GM23338 (cell line): ENCODE results near the gene RFC3. TPM values are rescaled to one million over a fixed set of nuclear protein-coding genes. Genes with fewer than 3 reads are reported as not detected.

ENCODE experiments used
- ATAC-seq: fragments of 200-7000 bp; cut with Tn5 transposase; 3 replicates; pipeline ENCODE4 v1.9.1; 2020
- DNase-seq: peaks from one replicate; pipeline ENCODE4 v3.0.0-alpha.2; 2015; ENCODE audit warnings: low spot score
- H2AFZ ChIP-seq: fragments of 200-600 bp; sonication (generic); 2 replicates; pipeline ENCODE4 v1.8.0; 2016; ENCODE audit warnings: antibody characterized with exemption, mild to moderate bottlenecking, moderate library complexity
- H3F3A ChIP-seq: fragments of 200-600 bp; sonication (generic); replicated peaks from 2 replicates; pipeline ENCODE4 v1.8.0; 2017; ENCODE audit warnings: antibody characterized with exemption, mixed run types, low read depth
- H3K27ac ChIP-seq: fragments of 200-600 bp; sonication (generic); 2 replicates; pipeline ENCODE4 v1.6.1; 2016; ENCODE audit warnings: low read depth
- H3K27me3 ChIP-seq: fragments of 200-600 bp; sonication (generic); 2 replicates; pipeline ENCODE4 v1.8.0; 2016; ENCODE audit warnings: mild to moderate bottlenecking, mixed run types, moderate library complexity; ENCODE audit not compliant: insufficient read depth
- H3K36me3 ChIP-seq: fragments of 200-600 bp; sonication (generic); 2 replicates; pipeline ENCODE4 v1.8.0; 2016; ENCODE audit warnings: mild to moderate bottlenecking; ENCODE audit not compliant: insufficient read depth
- H3K4me1 ChIP-seq: fragments of 200-600 bp; sonication (generic); 2 replicates; pipeline ENCODE4 v1.8.0; 2016; ENCODE audit warnings: mild to moderate bottlenecking, moderate library complexity; ENCODE audit not compliant: insufficient read depth
- H3K4me2 ChIP-seq: fragments of 200-600 bp; sonication (generic); 2 replicates; pipeline ENCODE4 v1.7.1; 2017; ENCODE audit warnings: mixed run types
- H3K4me3 ChIP-seq: fragments of 200-600 bp; sonication (generic); 2 replicates; pipeline ENCODE4 v1.6.1; 2016; ENCODE audit warnings: mixed run types
- H3K79me2 ChIP-seq: fragments of 200-600 bp; sonication (generic); replicated peaks from 2 replicates; pipeline ENCODE4 v1.8.0; 2017; ENCODE audit warnings: mild to moderate bottlenecking; ENCODE audit not compliant: insufficient read depth
- H3K9me2 ChIP-seq: fragments of 200-600 bp; sonication (generic); 2 replicates; pipeline ENCODE4 v1.8.0; 2017; ENCODE audit not compliant: insufficient read depth
- H4K20me1 ChIP-seq: fragments of 200-600 bp; sonication (generic); replicated peaks from 2 replicates; pipeline ENCODE4 v1.8.0; 2017; ENCODE audit warnings: mild to moderate bottlenecking; ENCODE audit not compliant: insufficient read depth
- H3K27ac Mint-ChIP-seq: 2 replicates; pipeline ENCODE4 v1.8.0; 2020; ENCODE audit warnings: inconsistent platforms, mild to moderate bottlenecking, moderate library complexity, mixed read lengths
- H3K27me3 Mint-ChIP-seq: 3 replicates; pipeline ENCODE4 v1.8.0; 2022; ENCODE audit warnings: low read depth, mild to moderate bottlenecking, moderate library complexity, mixed read lengths, inconsistent platforms; ENCODE audit not compliant: insufficient read depth, poor library complexity
- H3K36me3 Mint-ChIP-seq: 3 replicates; pipeline ENCODE4 v1.8.0; 2021; ENCODE audit warnings: low read depth, mild to moderate bottlenecking, inconsistent platforms, moderate library complexity, mixed read lengths
- H3K4me1 Mint-ChIP-seq: 3 replicates; pipeline ENCODE4 v1.8.0; 2020; ENCODE audit warnings: mild to moderate bottlenecking, inconsistent platforms, mixed read lengths
- H3K4me3 Mint-ChIP-seq: 3 replicates; pipeline ENCODE4 v1.8.0; 2021; ENCODE audit warnings: moderate library complexity, mild to moderate bottlenecking, inconsistent platforms, mixed read lengths
- H3K9me3 Mint-ChIP-seq: 3 replicates; pipeline ENCODE4 v1.8.0; 2020; ENCODE audit warnings: moderate library complexity, mild to moderate bottlenecking, inconsistent platforms, mixed read lengths
- CREB1 ChIP-seq: fragments of 250-450 bp; sonication (Bioruptor Pico); IDR thresholded peaks from 2 replicates; pipeline ENCODE4 v1.5.0; 2020; ENCODE audit warnings: low read depth, mild to moderate bottlenecking, moderate library complexity
- EZH2phosphoT487 ChIP-seq: fragments of 200-600 bp; sonication (generic); IDR thresholded peaks from one replicate; pipeline ENCODE4 v1.8.1; 2018; ENCODE audit warnings: antibody characterized with exemption; ENCODE audit not compliant: unreplicated experiment
- JUNB ChIP-seq: IDR thresholded peaks from one replicate; pipeline ENCODE4 v1.6.1; 2016; ENCODE audit warnings: antibody characterized with exemption; ENCODE audit not compliant: unreplicated experiment
- NANOG ChIP-seq: IDR thresholded peaks from 2 replicates; pipeline ENCODE4 v1.6.1; 2016; ENCODE audit warnings: antibody characterized with exemption, borderline replicate concordance
- POLR2AphosphoS5 ChIP-seq: IDR thresholded peaks from 2 replicates; pipeline ENCODE4 v1.6.1; 2016; ENCODE audit warnings: antibody characterized with exemption, low read depth
- STAT1 ChIP-seq: IDR thresholded peaks from one replicate; pipeline ENCODE4 v1.6.1; 2016; ENCODE audit warnings: antibody characterized with exemption; ENCODE audit not compliant: unreplicated experiment
- ZNF114 ChIP-seq: fragments of 250-450 bp; sonication (Bioruptor Pico); IDR thresholded peaks from 2 replicates; pipeline ENCODE4 v1.5.0; 2020; ENCODE audit warnings: mild to moderate bottlenecking, moderate library complexity
- polyA plus RNA-seq: library from polyadenylated mRNA; unstranded; fragments of >200 nt; fragmentation: Nextera tagmentation; extraction: Ambion mirVana; gene quantifications from 2 replicates; pipeline ENCODE4 v1.2.1, GENCODE V29; 2016
- total RNA-seq: library from RNA; depleted of rRNA; stranded (reverse); fragments of >200 nt; shearing (Covaris generic); gene quantifications from 2 replicates; pipeline ENCODE4 v1.2.3, GENCODE V29; 2014
- TF ChIP-seq, protein P1 (sequence below): fragments of 250-450 bp; sonication (Bioruptor Pico); IDR thresholded peaks from 2 replicates; pipeline ENCODE4 v1.5.0; 2020; ENCODE audit warnings: mild to moderate bottlenecking, moderate library complexity
- TF ChIP-seq, protein P2 (sequence below): IDR thresholded peaks from one replicate; pipeline ENCODE4 v1.6.1; 2018; ENCODE audit warnings: antibody characterized with exemption; ENCODE audit not compliant: unreplicated experiment
- TF ChIP-seq, protein P3 (sequence below), 2 experiments: fragments of 200-600 bp in 1 of 2; sonication (generic) in 1 of 2; conservative IDR thresholded peaks; 2 replicates each; pipeline versions ENCODE4 v1.5.1 to v1.6.1; 2016 to 2017; ENCODE audit warnings: antibody characterized with exemption in 2 of 2, low read depth in 2 of 2, mild to moderate bottlenecking in 2 of 2, moderate library complexity in 1 of 2

Gene RFC3
- total and polyA plus RNA-seq, 2 experiments from 2014 or later, result 48.7 to 75.5 TPM

DNA sequence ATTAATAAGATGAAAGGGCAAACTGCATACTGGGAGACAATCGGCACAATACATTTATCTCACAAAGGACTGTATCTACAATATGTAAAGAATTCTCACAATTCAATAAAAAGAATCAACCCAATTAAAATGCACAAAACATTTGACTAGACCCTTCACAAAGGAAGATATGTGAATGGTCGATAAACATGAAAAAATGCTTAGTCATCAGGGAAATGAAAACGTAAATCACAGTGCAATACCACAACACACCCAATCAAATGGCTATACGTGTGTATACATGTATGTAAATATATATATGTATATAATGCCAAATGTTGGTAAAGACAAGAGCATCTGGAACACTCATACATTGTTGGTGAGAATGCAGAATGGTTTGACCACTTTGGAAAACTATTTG lies 21.9 kb upstream of the RFC3 start (continued):
- TF ChIP-seq, protein P1, sequence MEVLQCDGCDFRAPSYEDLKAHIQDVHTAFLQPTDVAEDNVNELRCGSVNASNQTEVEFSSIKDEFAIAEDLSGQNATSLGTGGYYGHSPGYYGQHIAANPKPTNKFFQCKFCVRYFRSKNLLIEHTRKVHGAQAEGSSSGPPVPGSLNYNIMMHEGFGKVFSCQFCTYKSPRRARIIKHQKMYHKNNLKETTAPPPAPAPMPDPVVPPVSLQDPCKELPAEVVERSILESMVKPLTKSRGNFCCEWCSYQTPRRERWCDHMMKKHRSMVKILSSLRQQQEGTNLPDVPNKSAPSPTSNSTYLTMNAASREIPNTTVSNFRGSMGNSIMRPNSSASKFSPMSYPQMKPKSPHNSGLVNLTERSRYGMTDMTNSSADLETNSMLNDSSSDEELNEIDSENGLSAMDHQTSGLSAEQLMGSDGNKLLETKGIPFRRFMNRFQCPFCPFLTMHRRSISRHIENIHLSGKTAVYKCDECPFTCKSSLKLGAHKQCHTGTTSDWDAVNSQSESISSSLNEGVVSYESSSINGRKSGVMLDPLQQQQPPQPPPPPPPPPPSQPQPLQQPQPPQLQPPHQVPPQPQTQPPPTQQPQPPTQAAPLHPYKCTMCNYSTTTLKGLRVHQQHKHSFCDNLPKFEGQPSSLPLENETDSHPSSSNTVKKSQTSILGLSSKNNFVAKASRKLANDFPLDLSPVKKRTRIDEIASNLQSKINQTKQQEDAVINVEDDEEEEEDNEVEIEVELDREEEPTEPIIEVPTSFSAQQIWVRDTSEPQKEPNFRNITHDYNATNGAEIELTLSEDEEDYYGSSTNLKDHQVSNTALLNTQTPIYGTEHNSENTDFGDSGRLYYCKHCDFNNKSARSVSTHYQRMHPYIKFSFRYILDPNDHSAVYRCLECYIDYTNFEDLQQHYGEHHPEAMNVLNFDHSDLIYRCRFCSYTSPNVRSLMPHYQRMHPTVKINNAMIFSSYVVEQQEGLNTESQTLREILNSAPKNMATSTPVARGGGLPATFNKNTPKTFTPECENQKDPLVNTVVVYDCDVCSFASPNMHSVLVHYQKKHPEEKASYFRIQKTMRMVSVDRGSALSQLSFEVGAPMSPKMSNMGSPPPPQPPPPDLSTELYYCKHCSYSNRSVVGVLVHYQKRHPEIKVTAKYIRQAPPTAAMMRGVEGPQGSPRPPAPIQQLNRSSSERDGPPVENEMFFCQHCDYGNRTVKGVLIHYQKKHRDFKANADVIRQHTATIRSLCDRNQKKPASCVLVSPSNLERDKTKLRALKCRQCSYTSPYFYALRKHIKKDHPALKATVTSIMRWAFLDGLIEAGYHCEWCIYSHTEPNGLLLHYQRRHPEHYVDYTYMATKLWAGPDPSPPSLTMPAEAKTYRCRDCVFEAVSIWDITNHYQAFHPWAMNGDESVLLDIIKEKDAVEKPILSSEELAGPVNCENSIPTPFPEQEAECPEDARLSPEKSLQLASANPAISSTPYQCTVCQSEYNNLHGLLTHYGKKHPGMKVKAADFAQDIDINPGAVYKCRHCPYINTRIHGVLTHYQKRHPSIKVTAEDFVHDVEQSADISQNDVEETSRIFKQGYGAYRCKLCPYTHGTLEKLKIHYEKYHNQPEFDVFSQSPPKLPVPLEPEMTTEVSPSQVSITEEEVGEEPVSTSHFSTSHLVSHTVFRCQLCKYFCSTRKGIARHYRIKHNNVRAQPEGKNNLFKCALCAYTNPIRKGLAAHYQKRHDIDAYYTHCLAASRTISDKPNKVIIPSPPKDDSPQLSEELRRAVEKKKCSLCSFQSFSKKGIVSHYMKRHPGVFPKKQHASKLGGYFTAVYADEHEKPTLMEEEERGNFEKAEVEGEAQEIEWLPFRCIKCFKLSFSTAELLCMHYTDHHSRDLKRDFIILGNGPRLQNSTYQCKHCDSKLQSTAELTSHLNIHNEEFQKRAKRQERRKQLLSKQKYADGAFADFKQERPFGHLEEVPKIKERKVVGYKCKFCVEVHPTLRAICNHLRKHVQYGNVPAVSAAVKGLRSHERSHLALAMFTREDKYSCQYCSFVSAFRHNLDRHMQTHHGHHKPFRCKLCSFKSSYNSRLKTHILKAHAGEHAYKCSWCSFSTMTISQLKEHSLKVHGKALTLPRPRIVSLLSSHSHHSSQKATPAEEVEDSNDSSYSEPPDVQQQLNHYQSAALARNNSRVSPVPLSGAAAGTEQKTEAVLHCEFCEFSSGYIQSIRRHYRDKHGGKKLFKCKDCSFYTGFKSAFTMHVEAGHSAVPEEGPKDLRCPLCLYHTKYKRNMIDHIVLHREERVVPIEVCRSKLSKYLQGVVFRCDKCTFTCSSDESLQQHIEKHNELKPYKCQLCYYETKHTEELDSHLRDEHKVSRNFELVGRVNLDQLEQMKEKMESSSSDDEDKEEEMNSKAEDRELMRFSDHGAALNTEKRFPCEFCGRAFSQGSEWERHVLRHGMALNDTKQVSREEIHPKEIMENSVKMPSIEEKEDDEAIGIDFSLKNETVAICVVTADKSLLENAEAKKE (CRISPR knock-in tag), result no peak
- no peak for TF ChIP-seq ZNF114 (CRISPR knock-in tag)
- TF ChIP-seq, protein P2, sequence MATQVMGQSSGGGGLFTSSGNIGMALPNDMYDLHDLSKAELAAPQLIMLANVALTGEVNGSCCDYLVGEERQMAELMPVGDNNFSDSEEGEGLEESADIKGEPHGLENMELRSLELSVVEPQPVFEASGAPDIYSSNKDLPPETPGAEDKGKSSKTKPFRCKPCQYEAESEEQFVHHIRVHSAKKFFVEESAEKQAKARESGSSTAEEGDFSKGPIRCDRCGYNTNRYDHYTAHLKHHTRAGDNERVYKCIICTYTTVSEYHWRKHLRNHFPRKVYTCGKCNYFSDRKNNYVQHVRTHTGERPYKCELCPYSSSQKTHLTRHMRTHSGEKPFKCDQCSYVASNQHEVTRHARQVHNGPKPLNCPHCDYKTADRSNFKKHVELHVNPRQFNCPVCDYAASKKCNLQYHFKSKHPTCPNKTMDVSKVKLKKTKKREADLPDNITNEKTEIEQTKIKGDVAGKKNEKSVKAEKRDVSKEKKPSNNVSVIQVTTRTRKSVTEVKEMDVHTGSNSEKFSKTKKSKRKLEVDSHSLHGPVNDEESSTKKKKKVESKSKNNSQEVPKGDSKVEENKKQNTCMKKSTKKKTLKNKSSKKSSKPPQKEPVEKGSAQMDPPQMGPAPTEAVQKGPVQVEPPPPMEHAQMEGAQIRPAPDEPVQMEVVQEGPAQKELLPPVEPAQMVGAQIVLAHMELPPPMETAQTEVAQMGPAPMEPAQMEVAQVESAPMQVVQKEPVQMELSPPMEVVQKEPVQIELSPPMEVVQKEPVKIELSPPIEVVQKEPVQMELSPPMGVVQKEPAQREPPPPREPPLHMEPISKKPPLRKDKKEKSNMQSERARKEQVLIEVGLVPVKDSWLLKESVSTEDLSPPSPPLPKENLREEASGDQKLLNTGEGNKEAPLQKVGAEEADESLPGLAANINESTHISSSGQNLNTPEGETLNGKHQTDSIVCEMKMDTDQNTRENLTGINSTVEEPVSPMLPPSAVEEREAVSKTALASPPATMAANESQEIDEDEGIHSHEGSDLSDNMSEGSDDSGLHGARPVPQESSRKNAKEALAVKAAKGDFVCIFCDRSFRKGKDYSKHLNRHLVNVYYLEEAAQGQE, result no peak
- TF ChIP-seq STAT1, result no peak
- TF ChIP-seq POLR2AphosphoS5, result no peak
- no peak for TF ChIP-seq NANOG

DNA sequence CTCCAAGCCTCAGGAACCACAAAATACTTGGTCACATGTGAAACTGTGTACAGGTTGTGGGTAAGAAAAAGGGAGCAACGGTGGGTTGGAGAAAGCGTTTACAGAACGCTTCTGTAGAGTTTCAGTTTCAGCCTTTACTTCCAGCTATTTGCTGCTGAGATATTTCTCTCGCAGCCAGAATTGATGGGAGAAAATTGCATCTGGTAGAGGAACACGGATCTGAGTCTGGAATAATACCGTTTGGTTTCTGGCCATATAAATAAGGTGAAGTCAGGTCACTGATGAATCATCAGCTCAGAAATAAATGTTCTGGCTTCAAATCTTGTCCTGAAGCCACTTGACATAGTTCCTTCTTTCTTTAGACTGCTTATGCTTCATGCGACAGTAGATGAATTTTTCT lies 20.3 kb upstream of the RFC3 start:
- Histone ChIP-seq H3K4me3 (no peak overlapping the region), H3K27ac (no peak overlapping the region), H2AFZ (peak overlapping the region; percentile 45; the same call in 1 of the 2 replicates), H3K79me2 (no peaks in the 10 kb centered on the region), H4K20me1 (no peaks in the 10 kb centered on the region), H3K9me2 (no peaks in the 10 kb centered on the region), H3K4me2 (no peak overlapping the region), H3K27me3 (no peaks in the 10 kb centered on the region), H3K36me3 (no peaks in the 10 kb centered on the region), H3K4me1 (no peaks in the 10 kb centered on the region; the same call in 1 of the 2 replicates), H3F3A (no peaks in the 10 kb centered on the region)
- Mint-ChIP-seq H3K4me1 (peaks cover 6% of the 10 kb centered on the region; the same call in 2 of the 3 replicates), H3K9me3 (no peaks in the 10 kb centered on the region), H3K36me3 (no peaks in the 10 kb centered on the region), H3K27ac (no peak overlapping the region), H3K27me3 (no peaks in the 10 kb centered on the region), H3K4me3 (no peak overlapping the region)
- DNase-seq, result no peak
- ATAC-seq, result no peak
- no peak for TF ChIP-seq JUNB
- no peak for TF ChIP-seq CREB1 (CRISPR knock-in tag)
- TF ChIP-seq POLR2AphosphoS5, result no peak
- TF ChIP-seq NANOG, result no peak
- TF ChIP-seq, protein P3, sequence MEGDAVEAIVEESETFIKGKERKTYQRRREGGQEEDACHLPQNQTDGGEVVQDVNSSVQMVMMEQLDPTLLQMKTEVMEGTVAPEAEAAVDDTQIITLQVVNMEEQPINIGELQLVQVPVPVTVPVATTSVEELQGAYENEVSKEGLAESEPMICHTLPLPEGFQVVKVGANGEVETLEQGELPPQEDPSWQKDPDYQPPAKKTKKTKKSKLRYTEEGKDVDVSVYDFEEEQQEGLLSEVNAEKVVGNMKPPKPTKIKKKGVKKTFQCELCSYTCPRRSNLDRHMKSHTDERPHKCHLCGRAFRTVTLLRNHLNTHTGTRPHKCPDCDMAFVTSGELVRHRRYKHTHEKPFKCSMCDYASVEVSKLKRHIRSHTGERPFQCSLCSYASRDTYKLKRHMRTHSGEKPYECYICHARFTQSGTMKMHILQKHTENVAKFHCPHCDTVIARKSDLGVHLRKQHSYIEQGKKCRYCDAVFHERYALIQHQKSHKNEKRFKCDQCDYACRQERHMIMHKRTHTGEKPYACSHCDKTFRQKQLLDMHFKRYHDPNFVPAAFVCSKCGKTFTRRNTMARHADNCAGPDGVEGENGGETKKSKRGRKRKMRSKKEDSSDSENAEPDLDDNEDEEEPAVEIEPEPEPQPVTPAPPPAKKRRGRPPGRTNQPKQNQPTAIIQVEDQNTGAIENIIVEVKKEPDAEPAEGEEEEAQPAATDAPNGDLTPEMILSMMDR (conservative IDR thresholded peaks at IDR 0.05; ENCODE audit: low read depth in 2 of 2), result no peak
- TF ChIP-seq EZH2phosphoT487, result no peak
- TF ChIP-seq ZNF114 (CRISPR knock-in tag), result no peak
